HuH-7.5 (cell line): Measurements from ENCODE around the gene ISCA2.
"Not testable (repeated sequence)": the region's sequence is repeated elsewhere in the genome, so short reads cannot be mapped to it uniquely, and the experiment has no call there.

Experiments used
- DNase-seq: peaks from one replicate; pipeline ENCODE4 v3.0.0; 2011; ENCODE audit warnings: low spot score

The ISCA2 gene

DNA sequence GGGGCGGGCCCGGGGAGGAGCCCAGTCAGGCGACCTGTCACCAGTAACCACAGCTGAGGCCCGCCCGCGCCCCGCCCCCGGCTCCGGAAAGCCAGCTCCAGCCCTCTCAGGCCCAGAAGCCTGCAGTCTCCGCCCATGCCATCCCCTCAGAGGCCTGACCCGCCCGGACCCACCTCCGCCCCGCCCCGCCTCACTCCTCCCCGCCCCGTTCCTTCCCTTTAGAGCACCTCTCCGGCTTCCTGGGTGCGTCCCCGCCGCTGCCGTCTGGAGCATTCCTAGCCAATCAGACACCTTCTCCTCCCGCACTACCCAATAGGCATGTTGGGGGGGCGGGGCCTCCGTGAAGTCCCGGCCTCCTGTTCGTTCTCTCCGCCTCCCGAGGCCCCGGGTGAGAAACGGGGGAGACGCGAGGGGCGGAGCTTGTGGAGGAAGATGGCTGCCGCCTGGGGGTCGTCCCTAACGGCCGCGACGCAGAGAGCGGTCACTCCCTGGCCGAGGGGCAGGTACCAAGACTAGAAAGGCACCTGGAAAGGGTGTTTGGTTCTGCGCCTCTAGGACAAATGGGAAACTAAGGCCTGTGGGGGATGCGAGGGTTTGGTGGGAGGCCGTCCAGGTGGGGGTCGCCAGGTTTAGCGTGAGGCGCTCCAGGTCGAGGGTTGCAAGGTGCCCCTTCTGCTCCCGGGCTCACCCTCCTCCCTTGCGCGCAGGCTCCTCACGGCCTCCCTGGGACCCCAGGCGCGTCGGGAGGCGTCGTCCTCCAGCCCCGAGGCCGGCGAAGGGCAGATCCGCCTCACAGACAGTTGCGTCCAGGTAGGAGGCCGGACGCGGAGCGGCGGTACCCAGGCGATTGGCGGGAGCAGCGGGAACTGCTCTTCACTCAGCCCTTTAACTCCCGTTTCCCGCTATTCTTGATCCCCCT lies at the start of gene ISCA2:
ISCA2 (plus strand) TSS at position 423 of the 919 bp plus-strand sequence; CDS start at position 433, 10 bp downstream.
- peak; percentile 94 for DNase-seq

DNA sequence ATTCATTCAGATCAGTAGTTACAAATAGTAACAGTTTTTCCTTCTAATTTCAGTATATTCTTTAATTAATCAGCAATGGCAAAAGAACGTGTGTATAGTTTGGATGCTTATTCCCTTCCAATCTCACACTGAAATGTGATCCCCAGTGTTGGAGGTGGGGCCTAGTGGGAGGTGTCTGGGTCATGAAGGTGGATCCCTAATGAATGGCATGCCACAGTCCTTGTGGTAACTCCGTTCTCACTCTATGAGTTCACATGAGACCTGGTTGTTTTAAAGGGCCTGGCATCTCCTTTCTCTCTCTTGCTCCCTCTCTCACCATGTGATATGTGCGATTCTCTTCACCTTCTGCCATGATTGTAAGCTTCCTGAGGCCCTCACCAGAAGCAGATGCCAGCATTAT lies 48.7 kb upstream of the ISCA2 start:
- no peak for DNase-seq

GRCh38 chr14:74454397-74454796 lies 39.2 kb upstream of the ISCA2 start:
- not testable (repeated sequence) for DNase-seq

DNA sequence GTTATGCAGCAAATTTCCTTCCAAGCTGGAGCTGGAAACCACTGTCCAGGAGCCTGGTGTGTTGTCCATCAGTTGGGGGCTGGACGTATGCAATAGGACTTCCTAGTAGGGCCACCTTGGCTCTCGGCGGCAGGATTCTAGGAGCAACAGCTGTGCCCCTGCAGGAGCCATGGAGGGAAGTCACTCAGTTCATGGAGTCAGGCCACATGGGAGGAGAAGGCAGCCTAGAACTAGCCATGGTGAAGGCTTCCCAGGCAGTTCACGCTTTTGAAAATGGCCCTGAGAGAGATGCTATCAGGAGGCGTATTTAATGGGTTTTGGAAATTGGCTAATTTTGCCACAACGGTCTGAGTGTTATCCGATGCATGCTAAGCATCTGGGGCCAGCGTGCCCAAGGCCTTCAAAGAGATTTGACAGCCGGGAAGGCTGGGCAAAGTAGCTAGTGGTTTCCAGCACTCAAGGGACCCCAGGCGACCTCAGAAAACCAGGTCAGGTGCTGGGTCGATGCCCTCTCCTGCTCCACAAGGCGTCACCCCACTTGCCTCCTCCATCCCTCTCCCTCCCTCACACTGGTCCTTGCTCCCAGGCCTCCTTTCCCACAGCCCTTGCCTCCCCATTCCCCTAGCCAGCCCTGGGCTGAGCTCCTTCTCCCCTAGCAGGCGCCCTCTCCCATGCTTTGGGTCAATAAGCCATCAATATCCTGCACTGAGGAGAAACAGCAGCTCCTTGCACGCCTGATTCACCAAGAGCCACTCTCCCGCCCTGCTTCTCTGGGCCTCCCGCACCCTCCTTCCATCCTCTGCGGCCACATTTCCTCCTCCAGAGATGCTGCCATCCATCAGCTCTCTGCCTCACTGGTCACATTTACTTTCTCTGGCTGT lies 36.6 kb upstream of the ISCA2 start:
- no peak for DNase-seq

- DNase-seq = no peak
These were observed 36.0 kb upstream of the ISCA2 start for GRCh38 chr14:74457565-74457895.

DNA sequence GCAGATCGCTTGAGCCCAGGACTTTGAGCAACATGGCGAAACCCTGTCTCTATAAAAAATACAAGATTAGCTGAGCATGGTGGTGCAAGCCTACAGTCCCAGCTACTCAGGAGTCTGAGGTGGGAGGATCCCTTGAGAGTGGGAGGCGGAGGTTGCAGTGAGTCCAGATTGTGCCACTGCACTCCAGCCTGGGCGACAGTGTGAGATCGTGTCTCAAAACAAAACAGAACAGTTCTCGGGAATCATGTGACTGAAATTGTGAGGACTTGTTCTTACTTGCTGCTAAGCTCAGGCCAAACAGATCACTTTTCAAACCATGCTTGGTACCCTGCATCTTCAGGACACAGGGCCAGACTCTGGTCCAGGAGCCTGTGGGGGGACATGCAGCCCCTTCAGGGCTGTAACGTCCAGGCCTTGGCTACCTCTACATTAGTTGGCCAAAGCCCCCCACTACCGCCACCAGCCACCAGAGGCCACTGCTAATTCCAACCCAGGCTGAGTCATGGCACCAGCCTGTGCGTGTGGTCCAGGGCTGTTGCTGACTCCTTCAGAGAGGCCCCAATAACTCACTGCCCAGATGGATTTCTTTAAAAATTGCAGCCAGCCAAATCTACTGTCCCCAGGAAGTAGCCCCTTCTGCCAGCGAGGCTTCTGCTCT lies 34.1 kb upstream of the ISCA2 start:
- peak; percentile 40 for DNase-seq

- DNase-seq = no peak
These were observed 33.6 kb upstream of the ISCA2 start for GRCh38 chr14:74459976-74460375.

DNA sequence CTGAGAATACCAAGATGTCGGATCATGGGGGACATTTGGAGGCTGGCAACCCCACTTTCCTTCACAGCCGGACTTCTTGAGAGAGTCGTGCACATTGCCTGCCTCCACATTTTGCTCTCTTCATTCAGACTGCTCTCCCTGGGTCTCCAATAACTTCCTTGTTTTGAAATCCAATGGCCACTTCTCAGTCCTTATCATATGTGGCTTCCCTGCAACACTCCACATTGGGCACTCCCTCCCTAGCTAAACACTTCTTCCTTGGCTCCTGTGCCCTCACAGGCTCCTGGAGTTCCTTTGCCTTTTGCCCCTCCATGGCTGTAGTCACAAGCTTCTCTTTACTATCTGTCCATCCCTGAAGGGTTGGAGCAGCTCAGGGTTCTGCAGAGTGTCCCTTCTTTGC lies 30.6 kb upstream of the ISCA2 start:
- no peak for DNase-seq

DNA sequence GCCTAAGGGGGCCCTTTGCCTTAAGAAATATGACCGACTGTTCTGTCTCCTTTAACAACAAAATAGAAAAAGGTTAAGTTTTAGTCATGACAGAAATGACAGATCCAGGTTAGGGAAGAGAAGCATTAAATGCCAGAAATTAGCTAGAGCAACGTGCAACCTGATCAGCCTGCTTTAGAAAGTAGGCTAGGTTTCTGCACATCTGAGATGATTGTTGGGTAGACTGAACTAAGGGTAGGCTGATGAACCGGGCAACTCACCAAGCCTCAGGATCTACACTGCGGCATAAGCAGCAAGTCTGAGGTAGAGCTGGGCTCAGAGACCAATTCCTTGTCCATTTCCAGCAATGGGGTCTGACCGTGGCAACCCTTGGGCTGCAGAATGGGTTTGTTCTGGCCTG lies 29.9 kb upstream of the ISCA2 start:
- no peak for DNase-seq

GRCh38 chr14:74464785-74465184 lies 28.8 kb upstream of the ISCA2 start:
- DNase-seq = no peak

- DNase-seq = no peak
These were observed 28.2 kb upstream of the ISCA2 start for GRCh38 chr14:74465335-74465734.

GRCh38 chr14:74468513-74468912 lies 25.1 kb upstream of the ISCA2 start:
- DNase-seq = no peak

GRCh38 chr14:74469548-74470518 lies 23.7 kb upstream of the ISCA2 start:
- DNase-seq = no peak

- DNase-seq = no peak
These were observed 21.0 kb upstream of the ISCA2 start for GRCh38 chr14:74472601-74473000.

- DNase-seq = no peak
These were observed 19.2 kb upstream of the ISCA2 start for GRCh38 chr14:74474376-74474775.

- no peak for DNase-seq
These were observed 17.9 kb upstream of the ISCA2 start for GRCh38 chr14:74475678-74476077.

DNA sequence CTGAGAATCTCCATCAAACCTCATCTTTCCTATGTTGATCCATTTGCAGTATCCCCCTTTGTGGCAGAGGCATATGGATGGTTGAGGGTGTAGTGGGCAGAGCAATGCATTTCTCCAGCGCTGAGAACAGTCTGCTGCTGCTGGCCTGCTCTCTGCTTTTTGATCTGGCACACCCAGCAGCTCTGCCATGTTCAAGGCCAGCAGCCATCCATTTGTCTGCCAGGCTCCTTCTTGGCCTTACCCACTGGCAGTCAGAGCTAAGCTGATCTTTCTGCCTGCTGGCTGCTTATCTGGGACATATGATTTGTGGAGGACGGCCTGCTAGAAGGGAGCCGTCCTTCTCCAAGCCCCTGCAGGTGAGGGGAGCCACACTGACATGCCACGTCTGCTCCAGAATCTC lies 17.5 kb upstream of the ISCA2 start:
- DNase-seq = no peak

DNA sequence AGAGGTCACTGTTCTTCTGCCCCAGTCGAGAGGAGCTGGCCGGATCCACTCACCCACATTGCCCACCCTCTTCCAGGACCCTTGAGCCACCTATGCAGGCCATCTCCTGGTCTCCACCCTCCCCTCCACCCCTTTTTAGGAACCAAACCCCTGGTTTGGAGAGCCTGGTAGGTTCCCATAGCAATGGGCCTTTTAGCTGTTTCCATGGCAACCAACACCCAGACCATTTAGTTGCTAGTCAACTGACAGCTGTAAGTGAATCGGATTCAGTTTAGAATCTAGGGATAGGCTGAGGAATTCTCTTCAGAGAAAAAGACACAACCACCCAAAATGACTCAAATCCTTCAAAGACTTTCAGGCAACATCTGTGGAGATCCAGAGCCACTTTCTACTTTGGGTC lies 17.0 kb upstream of the ISCA2 start:
- no peak for DNase-seq

- DNase-seq = peak; percentile 22
These were observed 14.4 kb upstream of the ISCA2 start for GRCh38 chr14:74478996-74479635.

DNA sequence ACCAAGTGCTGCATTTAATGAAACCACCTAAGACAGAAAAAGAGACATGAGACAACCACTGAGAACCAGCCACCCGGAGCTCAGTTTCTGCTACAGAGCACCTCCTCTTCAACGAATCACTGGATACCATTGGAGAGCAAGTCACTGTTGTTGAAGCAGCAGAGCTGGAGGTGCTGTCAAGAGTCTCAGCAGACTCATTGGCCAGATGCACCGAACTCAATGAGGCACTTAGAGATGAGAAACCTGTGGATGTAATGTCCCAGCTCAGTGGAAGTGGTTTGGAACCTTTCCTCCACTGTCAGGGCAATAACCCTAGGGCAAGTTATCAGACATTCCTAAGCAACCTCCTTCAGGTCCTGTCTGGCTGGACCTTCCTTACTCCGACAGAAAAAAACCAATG lies 13.5 kb upstream of the ISCA2 start:
- no peak for DNase-seq

- DNase-seq = no peak
These were observed 11.0 kb upstream of the ISCA2 start for GRCh38 chr14:74482571-74482970.
